HCT116 (cell line): Measurements from ENCODE around the gene MALT1. TPM values are rescaled to one million over a fixed set of nuclear protein-coding genes. Genes with fewer than 3 reads are reported as not detected.

Experiments
- ATAC-seq: fragments of 200-7000 bp; cut with Tn5 transposase; 2 replicates; pipeline ENCODE4 v1.9.1; 2020; ENCODE audit warnings: mild to moderate bottlenecking, moderate library complexity
- BruUV-seq: library from RNA; stranded (reverse); fragments of 400-500 nt; replicated peaks from 2 replicates; lab custom pipeline; 2021; lab: Mats Ljungman, UMichigan
- CTCF ChIA-PET: fragments of 300-600 bp; sonication (Branson Sonifier 250); formaldehyde crosslinking; loops from one replicate; lab custom pipeline; 2021; ENCODE audit warnings: antibody characterized with exemption; lab: Charles Lee
- POLR2A ChIA-PET: fragments of 300-600, 350-600 bp; sonication (Branson Sonifier 250); formaldehyde crosslinking; loops from one replicate; lab custom pipeline; 2021; ENCODE audit warnings: antibody characterized with exemption; lab: Charles Lee
- RAD21 ChIA-PET, 2 experiments: fragments of 300-600 bp; sonication (Branson Sonifier 250); formaldehyde crosslinking; loops; one replicate each; lab custom pipeline; 2023; ENCODE audit warnings: low total read pairs in 2 of 2; ENCODE audit not compliant: uncharacterized antibody in 2 of 2, unreplicated experiment in 2 of 2, low non-redundant PET in 1 of 2; lab: Charles Lee
- DNase-seq: peaks from one replicate; pipeline ENCODE4 v3.0.0-alpha.2; 2010; ENCODE audit warnings: low read depth, low spot score
- H2AFZ ChIP-seq: fragments of 200-600 bp; shearing (Covaris generic), sonication (generic); 2 replicates; pipeline ENCODE4 v1.6.1; 2017; ENCODE audit warnings: low read depth, mixed run types, mixed read lengths, antibody characterized with exemption, low read length; ENCODE audit not compliant: poor library complexity, severe bottlenecking
- H3K27ac ChIP-seq: 2 replicates; pipeline ENCODE4 v1.5.1; 2012; ENCODE audit warnings: low read depth, low read length
- H3K27me3 ChIP-seq: fragments of 200-600 bp; sonication (generic); 2 replicates; pipeline ENCODE4 v1.6.1; 2016; ENCODE audit warnings: mixed run types, low read length, mixed read lengths; ENCODE audit not compliant: insufficient read depth
- H3K36me3 ChIP-seq, 2 experiments: fragments of 200-500 bp in 1 of 2; fragments of 200-600 bp in 1 of 2; sonication (Bioruptor generic) in 1 of 2; sonication (generic) in 1 of 2; 2 replicates each; pipeline versions ENCODE4 v1.5.1 to v1.6.1; 2014 to 2016; ENCODE audit warnings: low read length in 2 of 2, inconsistent platforms in 1 of 2, mixed read lengths in 1 of 2, mixed run types in 1 of 2; ENCODE audit not compliant: insufficient read depth in 2 of 2, control insufficient read depth in 1 of 2
- H3K4me1 ChIP-seq, 2 experiments: fragments of 200-600 bp in 1 of 2; sonication (generic) in 1 of 2; 2 replicates each; pipeline versions ENCODE4 v1.5.1 to v1.6.1; 2012 to 2017; ENCODE audit warnings: low read length in 2 of 2, inconsistent platforms in 1 of 2, mild to moderate bottlenecking in 1 of 2, mixed read lengths in 1 of 2, mixed run types in 1 of 2, moderate library complexity in 1 of 2; ENCODE audit not compliant: insufficient read depth in 2 of 2, control insufficient read depth in 1 of 2
- H3K4me2 ChIP-seq: fragments of 200-600 bp; sonication (generic); 2 replicates; pipeline ENCODE4 v1.6.1; 2017; ENCODE audit warnings: mixed run types, low read length, mixed read lengths
- H3K4me3 ChIP-seq, 2 experiments: fragments of 200-600 bp in 1 of 2; sonication (generic) in 1 of 2; replicated peaks in 1 of 2; 2 replicates each; pipeline ENCODE4 v1.5.1; 2011 to 2016; ENCODE audit warnings: low read length in 2 of 2, control low read depth in 1 of 2, low read depth in 1 of 2, mild to moderate bottlenecking in 1 of 2, mixed read lengths in 1 of 2, mixed run types in 1 of 2
- H3K79me2 ChIP-seq: fragments of 200-600 bp; sonication (generic); 2 replicates; pipeline ENCODE4 v1.6.1; 2017; ENCODE audit warnings: mild to moderate bottlenecking, mixed run types, low read length, moderate library complexity, mixed read lengths; ENCODE audit not compliant: insufficient read depth
- H3K9ac ChIP-seq: fragments of 200-600 bp; sonication (generic); 2 replicates; pipeline ENCODE4 v1.6.1; 2016; ENCODE audit warnings: low read length, mixed read lengths
- H3K9me2 ChIP-seq: fragments of 200-600 bp; sonication (generic), shearing (Covaris generic); 2 replicates; pipeline ENCODE4 v1.6.1; 2017; ENCODE audit warnings: mixed run types, mild to moderate bottlenecking, moderate library complexity; ENCODE audit not compliant: insufficient read depth
- H3K9me3 ChIP-seq, 2 experiments: fragments of 200-500 bp in 1 of 2; fragments of 200-600 bp in 1 of 2; sonication (Bioruptor generic) in 1 of 2; sonication (generic) in 1 of 2; 2 replicates each; pipeline ENCODE4 v1.6.1; 2014 to 2017; ENCODE audit warnings: low read length in 2 of 2, mixed read lengths in 2 of 2, inconsistent platforms in 1 of 2, low read depth in 1 of 2, mild to moderate bottlenecking in 1 of 2, mixed run types in 1 of 2, moderate library complexity in 1 of 2; ENCODE audit not compliant: control insufficient read depth in 1 of 2, insufficient read depth in 1 of 2
- H4K20me1 ChIP-seq: fragments of 200-600 bp; sonication (generic), shearing (Covaris generic); 2 replicates; pipeline ENCODE4 v1.6.1; 2017; ENCODE audit warnings: mixed run types, mild to moderate bottlenecking, moderate library complexity; ENCODE audit not compliant: insufficient read depth
- POLR2A ChIP-seq: IDR thresholded peaks from 2 replicates; pipeline ENCODE4 v1.7.0; 2011; ENCODE audit warnings: borderline replicate concordance; ENCODE audit not compliant: insufficient read depth, insufficient read length; ENCODE audit errors: extremely low read depth
- RAD21 ChIP-seq: IDR thresholded peaks from 2 replicates; pipeline ENCODE4 v1.6.1; 2012; ENCODE audit warnings: low read depth, mild to moderate bottlenecking
- SIN3A ChIP-seq: IDR thresholded peaks from 2 replicates; pipeline ENCODE4 v1.6.1; 2012; ENCODE audit warnings: low read depth
- SRF ChIP-seq: IDR thresholded peaks from 2 replicates; pipeline ENCODE4 v1.6.1; 2012; ENCODE audit warnings: low read depth
- TCF7L2 ChIP-seq: IDR thresholded peaks from 2 replicates; pipeline ENCODE4 v1.7.0; 2011; ENCODE audit warnings: borderline replicate concordance, inconsistent platforms; ENCODE audit not compliant: insufficient read depth, insufficient read length; ENCODE audit errors: extremely low read depth
- YY1 ChIP-seq: IDR thresholded peaks from 2 replicates; pipeline ENCODE4 v1.6.1; 2011; ENCODE audit warnings: low read length, low read depth, moderate library complexity, mild to moderate bottlenecking; ENCODE audit not compliant: insufficient replicate concordance; ENCODE audit errors: extremely low read depth
- ZFX ChIP-seq: fragments of 450-650 bp; IDR thresholded peaks from 2 replicates; pipeline ENCODE4 v1.6.1; 2017
- intact Hi-C: fragments of 100-400 bp; cut with micrococcal nuclease; formaldehyde crosslinking; loops from 2 replicates; pipeline ENCODE4 v1.10.0; 2022
- total RNA-seq: library from RNA; stranded (reverse); gene quantifications from one replicate; pipeline ENCODE4 v1.2.1, GENCODE V29; 2021; ENCODE audit not compliant: unreplicated experiment
- TF ChIP-seq, protein P1 (sequence below): IDR thresholded peaks from 2 replicates; pipeline ENCODE4 v1.6.1; 2012
- TF ChIP-seq, protein P2 (sequence below), 3 experiments: fragments of 200-600 bp in 1 of 3; sonication (generic) in 1 of 3; IDR thresholded peaks in 2 of 3; conservative IDR thresholded peaks in 1 of 3; 2 replicates each; pipeline ENCODE4 v1.5.1; 2012 to 2017; ENCODE audit warnings: low read depth in 2 of 3, low read length in 2 of 3, antibody characterized with exemption in 1 of 3, borderline replicate concordance in 1 of 3, control low read depth in 1 of 3, mild to moderate bottlenecking in 1 of 3, mixed read lengths in 1 of 3, mixed run types in 1 of 3, moderate library complexity in 1 of 3; ENCODE audit not compliant: insufficient read depth in 1 of 3

MALT1 gene
- total RNA-seq, 1 experiment from 2014 or later = 41.1 TPM

DNA sequence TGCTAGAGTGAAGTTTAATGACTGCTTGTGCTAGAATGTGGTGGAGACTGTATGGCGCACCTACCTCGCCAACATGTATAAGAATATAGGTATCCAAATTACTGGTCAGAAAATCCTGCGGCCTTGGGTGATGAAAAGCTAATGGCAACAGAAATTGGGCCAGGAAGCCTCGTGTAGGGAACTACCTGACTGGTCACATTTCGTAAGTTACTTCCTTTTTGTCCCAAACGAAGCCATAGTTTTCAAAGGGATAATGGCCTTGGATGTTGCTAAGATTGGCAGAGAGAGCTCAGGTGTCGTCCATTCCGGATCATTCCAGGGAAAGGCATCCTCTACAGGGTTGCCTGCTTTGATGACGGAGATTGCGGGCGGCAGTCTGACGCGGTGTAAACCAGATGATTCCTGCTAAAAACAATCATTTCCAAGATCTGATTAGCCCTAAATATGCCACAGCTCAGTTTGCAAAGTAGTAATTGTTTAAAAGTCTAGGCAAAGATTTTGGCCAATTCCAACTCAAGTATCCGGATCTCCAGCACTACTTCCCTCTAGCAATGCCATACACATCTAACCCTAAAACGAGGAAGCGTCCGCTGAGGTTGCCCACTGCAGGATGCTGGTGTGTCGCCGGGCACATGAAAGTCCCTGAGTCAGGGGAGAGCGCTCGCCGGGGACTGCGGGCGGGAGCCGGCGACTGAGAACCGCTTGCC lies 708 bp upstream of the MALT1 start:
- POLR2A ChIA-PET = interaction anchor here (0.9 to 3.6 kb wide), 13 partner anchors 10 to 249 kb away, joined by 3 to 24 read pairs (median 5); no protein-coding TSS in a partner anchor
- Histone ChIP-seq H3K79me2 (peaks cover 39% of the 10 kb centered on the region), H3K4me2 (peak overlapping the region; percentile 92), H2AFZ (peak overlapping the region; percentile 26), H4K20me1 (no peaks in the 10 kb centered on the region), H3K4me3 (peak overlapping the region; percentile 61 to 75), H3K9me3 (no peaks in the 10 kb centered on the region), H3K27me3 (no peaks in the 10 kb centered on the region), H3K9ac (peak overlapping the region; percentile 71), H3K9me2 (no peaks in the 10 kb centered on the region), H3K36me3 (no peaks in the 10 kb centered on the region), H3K4me1 (peaks cover 60 to 73% of the 10 kb centered on the region in 2 experiments), H3K27ac (peak overlapping the region; percentile 80)
- CTCF ChIA-PET = no interaction called here
- TF ChIP-seq YY1 (no peak), ZFX (no peak), POLR2A (peak; percentile 18), TCF7L2 (peak; percentile 56), SRF (no peak), SIN3A (no peak), RAD21 (no peak)
- TF ChIP-seq, protein P1, sequence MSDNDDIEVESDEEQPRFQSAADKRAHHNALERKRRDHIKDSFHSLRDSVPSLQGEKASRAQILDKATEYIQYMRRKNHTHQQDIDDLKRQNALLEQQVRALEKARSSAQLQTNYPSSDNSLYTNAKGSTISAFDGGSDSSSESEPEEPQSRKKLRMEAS = no peak
- TF ChIP-seq, protein P2, sequence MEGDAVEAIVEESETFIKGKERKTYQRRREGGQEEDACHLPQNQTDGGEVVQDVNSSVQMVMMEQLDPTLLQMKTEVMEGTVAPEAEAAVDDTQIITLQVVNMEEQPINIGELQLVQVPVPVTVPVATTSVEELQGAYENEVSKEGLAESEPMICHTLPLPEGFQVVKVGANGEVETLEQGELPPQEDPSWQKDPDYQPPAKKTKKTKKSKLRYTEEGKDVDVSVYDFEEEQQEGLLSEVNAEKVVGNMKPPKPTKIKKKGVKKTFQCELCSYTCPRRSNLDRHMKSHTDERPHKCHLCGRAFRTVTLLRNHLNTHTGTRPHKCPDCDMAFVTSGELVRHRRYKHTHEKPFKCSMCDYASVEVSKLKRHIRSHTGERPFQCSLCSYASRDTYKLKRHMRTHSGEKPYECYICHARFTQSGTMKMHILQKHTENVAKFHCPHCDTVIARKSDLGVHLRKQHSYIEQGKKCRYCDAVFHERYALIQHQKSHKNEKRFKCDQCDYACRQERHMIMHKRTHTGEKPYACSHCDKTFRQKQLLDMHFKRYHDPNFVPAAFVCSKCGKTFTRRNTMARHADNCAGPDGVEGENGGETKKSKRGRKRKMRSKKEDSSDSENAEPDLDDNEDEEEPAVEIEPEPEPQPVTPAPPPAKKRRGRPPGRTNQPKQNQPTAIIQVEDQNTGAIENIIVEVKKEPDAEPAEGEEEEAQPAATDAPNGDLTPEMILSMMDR (IDR thresholded peaks at IDR 0.05 in 2 of 3, conservative IDR thresholded peaks at IDR 0.05 in 1 of 3; ENCODE audit: borderline replicate concordance in 1 of 3, insufficient read depth in 1 of 3, low read depth in 2 of 3, low read length in 2 of 3) = no peak
- RAD21 ChIA-PET = no interaction called here
- ATAC-seq = peak; percentile 49
- intact Hi-C loops = loop anchor here (1.0 to 5.0 kb wide), 2 partner anchors 129 to 143 kb away; no protein-coding TSS in a partner anchor
- BruUV-seq = TSS peak; percentile 84
- peak; percentile 35 for DNase-seq
